HG03196 (cell line): Measurements from ENCODE around the gene TBC1D20.

ENCODE experiments used
- ATAC-seq: cut with Tn5 transposase; IDR thresholded peaks from one replicate; pipeline ENCODE4 v1.9.1; 2021; ENCODE audit not compliant: unreplicated experiment

Gene TBC1D20

GRCh38 chr20:420721-421574 lies 41.4 kb downstream of the TBC1D20 start:
- ATAC-seq: no peak

- no peak for ATAC-seq
Measured at GRCh38 chr20:420166-420620, 42.1 kb downstream of the TBC1D20 start.

GRCh38 chr20:419556-420165 lies 42.7 kb downstream of the TBC1D20 start:
- ATAC-seq: no peak

- no peak for ATAC-seq
Measured at GRCh38 chr20:418858-419365, 43.4 kb downstream of the TBC1D20 start.

- no peak for ATAC-seq
Measured at GRCh38 chr20:417801-418342, 44.5 kb downstream of the TBC1D20 start.

- ATAC-seq: no peak
Measured at GRCh38 chr20:416950-417800, 45.2 kb downstream of the TBC1D20 start.

- ATAC-seq: no peak
Measured at GRCh38 chr20:415820-416322, 46.5 kb downstream of the TBC1D20 start.

GRCh38 chr20:414161-414560 lies 48.2 kb downstream of the TBC1D20 start:
- no peak for ATAC-seq

GRCh38 chr20:412081-412480 lies 50.3 kb downstream of the TBC1D20 start:
- no peak for ATAC-seq

- ATAC-seq: no peak
Measured at GRCh38 chr20:409697-410559, 52.4 kb downstream of the TBC1D20 start.

GRCh38 chr20:408843-409696 lies 53.3 kb downstream of the TBC1D20 start:
- ATAC-seq: peak; percentile 20

- peak; percentile 56 for ATAC-seq
Measured at GRCh38 chr20:407953-408842, 54.1 kb downstream of the TBC1D20 start, which contains the start of gene RBCK1. Gene RBCK1, plus strand, starts transcription at chr20:408299. Its CDS starts 459 bp downstream, at chr20:408758.

GRCh38 chr20:407133-407952 lies 55.0 kb downstream of the TBC1D20 start:
- ATAC-seq: peak; percentile 61

- ATAC-seq: no peak
Measured at GRCh38 chr20:406200-407132, 55.9 kb downstream of the TBC1D20 start.

GRCh38 chr20:404088-404487 lies 58.2 kb downstream of the TBC1D20 start:
- ATAC-seq: no peak

GRCh38 chr20:403582-403957 lies 58.8 kb downstream of the TBC1D20 start:
- no peak for ATAC-seq
